HCT116 (cell line): ENCODE measurements around the gene HUNK. TPM values are rescaled to one million over a fixed set of nuclear protein-coding genes. Genes with fewer than 3 reads are reported as not detected.

Experiments
- ATAC-seq: fragments of 200-7000 bp; cut with Tn5 transposase; 2 replicates; pipeline ENCODE4 v1.9.1; 2020; ENCODE audit warnings: mild to moderate bottlenecking, moderate library complexity
- BruUV-seq: library from RNA; stranded (reverse); fragments of 400-500 nt; replicated peaks from 2 replicates; lab custom pipeline; 2021; lab: Mats Ljungman, UMichigan
- CTCF ChIA-PET: fragments of 300-600 bp; sonication (Branson Sonifier 250); formaldehyde crosslinking; loops from one replicate; lab custom pipeline; 2021; ENCODE audit warnings: antibody characterized with exemption; lab: Charles Lee
- POLR2A ChIA-PET: fragments of 300-600, 350-600 bp; sonication (Branson Sonifier 250); formaldehyde crosslinking; loops from one replicate; lab custom pipeline; 2021; ENCODE audit warnings: antibody characterized with exemption; lab: Charles Lee
- RAD21 ChIA-PET, 2 experiments: fragments of 300-600 bp; sonication (Branson Sonifier 250); formaldehyde crosslinking; loops; one replicate each; lab custom pipeline; 2023; ENCODE audit warnings: low total read pairs in 2 of 2; ENCODE audit not compliant: uncharacterized antibody in 2 of 2, unreplicated experiment in 2 of 2, low non-redundant PET in 1 of 2; lab: Charles Lee
- DNase-seq: peaks from one replicate; pipeline ENCODE4 v3.0.0-alpha.2; 2010; ENCODE audit warnings: low read depth, low spot score
- H2AFZ ChIP-seq: fragments of 200-600 bp; shearing (Covaris generic), sonication (generic); 2 replicates; pipeline ENCODE4 v1.6.1; 2017; ENCODE audit warnings: low read depth, mixed run types, mixed read lengths, antibody characterized with exemption, low read length; ENCODE audit not compliant: poor library complexity, severe bottlenecking
- H3K27ac ChIP-seq: 2 replicates; pipeline ENCODE4 v1.5.1; 2012; ENCODE audit warnings: low read depth, low read length
- H3K27me3 ChIP-seq: fragments of 200-600 bp; sonication (generic); 2 replicates; pipeline ENCODE4 v1.6.1; 2016; ENCODE audit warnings: mixed run types, low read length, mixed read lengths; ENCODE audit not compliant: insufficient read depth
- H3K36me3 ChIP-seq, 2 experiments: fragments of 200-500 bp in 1 of 2; fragments of 200-600 bp in 1 of 2; sonication (Bioruptor generic) in 1 of 2; sonication (generic) in 1 of 2; 2 replicates each; pipeline versions ENCODE4 v1.5.1 to v1.6.1; 2014 to 2016; ENCODE audit warnings: low read length in 2 of 2, inconsistent platforms in 1 of 2, mixed read lengths in 1 of 2, mixed run types in 1 of 2; ENCODE audit not compliant: insufficient read depth in 2 of 2, control insufficient read depth in 1 of 2
- H3K4me1 ChIP-seq, 2 experiments: fragments of 200-600 bp in 1 of 2; sonication (generic) in 1 of 2; 2 replicates each; pipeline versions ENCODE4 v1.5.1 to v1.6.1; 2012 to 2017; ENCODE audit warnings: low read length in 2 of 2, inconsistent platforms in 1 of 2, mild to moderate bottlenecking in 1 of 2, mixed read lengths in 1 of 2, mixed run types in 1 of 2, moderate library complexity in 1 of 2; ENCODE audit not compliant: insufficient read depth in 2 of 2, control insufficient read depth in 1 of 2
- H3K4me2 ChIP-seq: fragments of 200-600 bp; sonication (generic); 2 replicates; pipeline ENCODE4 v1.6.1; 2017; ENCODE audit warnings: mixed run types, low read length, mixed read lengths
- H3K4me3 ChIP-seq, 2 experiments: fragments of 200-600 bp in 1 of 2; sonication (generic) in 1 of 2; replicated peaks in 1 of 2; 2 replicates each; pipeline ENCODE4 v1.5.1; 2011 to 2016; ENCODE audit warnings: low read length in 2 of 2, control low read depth in 1 of 2, low read depth in 1 of 2, mild to moderate bottlenecking in 1 of 2, mixed read lengths in 1 of 2, mixed run types in 1 of 2
- H3K79me2 ChIP-seq: fragments of 200-600 bp; sonication (generic); 2 replicates; pipeline ENCODE4 v1.6.1; 2017; ENCODE audit warnings: mild to moderate bottlenecking, mixed run types, low read length, moderate library complexity, mixed read lengths; ENCODE audit not compliant: insufficient read depth
- H3K9ac ChIP-seq: fragments of 200-600 bp; sonication (generic); 2 replicates; pipeline ENCODE4 v1.6.1; 2016; ENCODE audit warnings: low read length, mixed read lengths
- H3K9me2 ChIP-seq: fragments of 200-600 bp; sonication (generic), shearing (Covaris generic); 2 replicates; pipeline ENCODE4 v1.6.1; 2017; ENCODE audit warnings: mixed run types, mild to moderate bottlenecking, moderate library complexity; ENCODE audit not compliant: insufficient read depth
- H3K9me3 ChIP-seq, 2 experiments: fragments of 200-500 bp in 1 of 2; fragments of 200-600 bp in 1 of 2; sonication (Bioruptor generic) in 1 of 2; sonication (generic) in 1 of 2; 2 replicates each; pipeline ENCODE4 v1.6.1; 2014 to 2017; ENCODE audit warnings: low read length in 2 of 2, mixed read lengths in 2 of 2, inconsistent platforms in 1 of 2, low read depth in 1 of 2, mild to moderate bottlenecking in 1 of 2, mixed run types in 1 of 2, moderate library complexity in 1 of 2; ENCODE audit not compliant: control insufficient read depth in 1 of 2, insufficient read depth in 1 of 2
- H4K20me1 ChIP-seq: fragments of 200-600 bp; sonication (generic), shearing (Covaris generic); 2 replicates; pipeline ENCODE4 v1.6.1; 2017; ENCODE audit warnings: mixed run types, mild to moderate bottlenecking, moderate library complexity; ENCODE audit not compliant: insufficient read depth
- CBX3 ChIP-seq: IDR thresholded peaks from 2 replicates; pipeline ENCODE4 v1.6.1; 2012; ENCODE audit warnings: low read depth
- CEBPB ChIP-seq: IDR thresholded peaks from 2 replicates; pipeline ENCODE4 v1.6.1; 2012; ENCODE audit warnings: low read depth
- EGR1 ChIP-seq: IDR thresholded peaks from 2 replicates; pipeline ENCODE4 v1.6.1; 2012; ENCODE audit warnings: low read depth
- ELF1 ChIP-seq: IDR thresholded peaks from 2 replicates; pipeline ENCODE4 v1.6.1; 2012; ENCODE audit warnings: low read depth, borderline replicate concordance
- EZH2 ChIP-seq: fragments of 200-600 bp; sonication (generic); IDR thresholded peaks from 2 replicates; pipeline ENCODE4 v1.6.1; 2017; ENCODE audit warnings: antibody characterized with exemption, mixed run types
- EZH2phosphoT487 ChIP-seq: fragments of 200-600 bp; IDR thresholded peaks from 2 replicates; pipeline ENCODE4 v1.6.1; 2018; ENCODE audit warnings: antibody characterized with exemption, borderline replicate concordance
- FOSL1 ChIP-seq: IDR thresholded peaks from 2 replicates; pipeline ENCODE4 v1.6.1; 2012; ENCODE audit warnings: low read depth
- POLR2AphosphoS5 ChIP-seq: IDR thresholded peaks from 2 replicates; pipeline ENCODE4 v1.6.1; 2011; ENCODE audit warnings: mild to moderate bottlenecking, low read depth, low read length, moderate library complexity
- RAD21 ChIP-seq: IDR thresholded peaks from 2 replicates; pipeline ENCODE4 v1.6.1; 2012; ENCODE audit warnings: low read depth, mild to moderate bottlenecking
- SIN3A ChIP-seq: IDR thresholded peaks from 2 replicates; pipeline ENCODE4 v1.6.1; 2012; ENCODE audit warnings: low read depth
- SP1 ChIP-seq: IDR thresholded peaks from 2 replicates; pipeline ENCODE4 v1.6.1; 2012; ENCODE audit warnings: low read depth
- YY1 ChIP-seq: IDR thresholded peaks from 2 replicates; pipeline ENCODE4 v1.6.1; 2011; ENCODE audit warnings: low read length, low read depth, moderate library complexity, mild to moderate bottlenecking; ENCODE audit not compliant: insufficient replicate concordance; ENCODE audit errors: extremely low read depth
- ZFX ChIP-seq: fragments of 450-650 bp; IDR thresholded peaks from 2 replicates; pipeline ENCODE4 v1.6.1; 2017
- ZNF274 ChIP-seq: fragments of 200-500 bp; sonication (Bioruptor generic); IDR thresholded peaks from 2 replicates; pipeline ENCODE4 v1.6.1; 2014; ENCODE audit warnings: mild to moderate bottlenecking, low read depth, low read length, inconsistent platforms
- intact Hi-C: fragments of 100-400 bp; cut with micrococcal nuclease; formaldehyde crosslinking; loops from 2 replicates; pipeline ENCODE4 v1.10.0; 2022
- total RNA-seq: library from RNA; stranded (reverse); gene quantifications from one replicate; pipeline ENCODE4 v1.2.1, GENCODE V29; 2021; ENCODE audit not compliant: unreplicated experiment
- TF ChIP-seq, protein P1 (sequence below): IDR thresholded peaks from 2 replicates; pipeline ENCODE4 v1.6.1; 2012
- TF ChIP-seq, protein P2 (sequence below): IDR thresholded peaks from 2 replicates; pipeline ENCODE4 v1.6.1; 2012
- TF ChIP-seq, protein P3 (sequence below): IDR thresholded peaks from 2 replicates; pipeline ENCODE4 v1.6.1; 2011; ENCODE audit warnings: mild to moderate bottlenecking, low read length, moderate library complexity; ENCODE audit not compliant: insufficient replicate concordance; ENCODE audit errors: extremely low read depth
- TF ChIP-seq, protein P4 (sequence below), 3 experiments: fragments of 200-600 bp in 1 of 3; sonication (generic) in 1 of 3; IDR thresholded peaks in 2 of 3; conservative IDR thresholded peaks in 1 of 3; 2 replicates each; pipeline ENCODE4 v1.5.1; 2012 to 2017; ENCODE audit warnings: low read depth in 2 of 3, low read length in 2 of 3, antibody characterized with exemption in 1 of 3, borderline replicate concordance in 1 of 3, control low read depth in 1 of 3, mild to moderate bottlenecking in 1 of 3, mixed read lengths in 1 of 3, mixed run types in 1 of 3, moderate library complexity in 1 of 3; ENCODE audit not compliant: insufficient read depth in 1 of 3
- TF ChIP-seq, protein P5 (sequence below): IDR thresholded peaks from 2 replicates; pipeline ENCODE4 v1.6.1; 2012; ENCODE audit warnings: low read depth

The HUNK gene
- total RNA-seq, 1 experiment from 2014 or later = not detected

DNA sequence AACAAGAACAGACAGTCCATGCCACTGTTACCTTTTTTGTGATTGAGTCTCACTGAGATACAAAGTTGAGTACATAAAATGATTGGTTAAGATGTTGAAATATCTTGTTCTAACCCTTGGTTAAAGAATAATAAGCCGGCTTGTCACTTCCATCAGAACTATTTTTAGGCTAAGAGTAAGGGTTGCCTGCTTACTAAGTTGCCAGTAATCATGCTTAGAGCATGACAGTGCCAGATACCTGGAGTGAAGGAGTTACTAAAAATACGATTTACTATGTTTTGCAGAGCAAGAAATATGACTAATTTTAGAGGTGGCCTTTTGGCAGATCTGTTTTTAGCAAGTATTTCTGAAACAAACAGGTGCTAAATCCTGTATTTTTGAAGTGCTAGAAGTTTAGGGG is 6.0 kb downstream of the HUNK start:
- ChIA-PET POLR2A (no interaction called here), CTCF (no interaction called here), RAD21 (no interaction called here)
- H3K4me2 ChIP-seq = no peak overlapping the region
- TF ChIP-seq EGR1 = no peak
- TF ChIP-seq CBX3 = no peak
- no peak for TF ChIP-seq ZNF274
- TF ChIP-seq, protein P1, sequence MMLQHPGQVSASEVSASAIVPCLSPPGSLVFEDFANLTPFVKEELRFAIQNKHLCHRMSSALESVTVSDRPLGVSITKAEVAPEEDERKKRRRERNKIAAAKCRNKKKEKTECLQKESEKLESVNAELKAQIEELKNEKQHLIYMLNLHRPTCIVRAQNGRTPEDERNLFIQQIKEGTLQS = no peak
- no peak for TF ChIP-seq ELF1
- TF ChIP-seq POLR2AphosphoS5 = no peak
- TF ChIP-seq, protein P2, sequence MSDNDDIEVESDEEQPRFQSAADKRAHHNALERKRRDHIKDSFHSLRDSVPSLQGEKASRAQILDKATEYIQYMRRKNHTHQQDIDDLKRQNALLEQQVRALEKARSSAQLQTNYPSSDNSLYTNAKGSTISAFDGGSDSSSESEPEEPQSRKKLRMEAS = no peak
- no peak for TF ChIP-seq SIN3A
- no peak for TF ChIP-seq YY1
- no peak for TF ChIP-seq ZFX
- no peak for TF ChIP-seq CEBPB
- no peak for TF ChIP-seq RAD21
- no peak for TF ChIP-seq EZH2phosphoT487
- TF ChIP-seq, protein P3, sequence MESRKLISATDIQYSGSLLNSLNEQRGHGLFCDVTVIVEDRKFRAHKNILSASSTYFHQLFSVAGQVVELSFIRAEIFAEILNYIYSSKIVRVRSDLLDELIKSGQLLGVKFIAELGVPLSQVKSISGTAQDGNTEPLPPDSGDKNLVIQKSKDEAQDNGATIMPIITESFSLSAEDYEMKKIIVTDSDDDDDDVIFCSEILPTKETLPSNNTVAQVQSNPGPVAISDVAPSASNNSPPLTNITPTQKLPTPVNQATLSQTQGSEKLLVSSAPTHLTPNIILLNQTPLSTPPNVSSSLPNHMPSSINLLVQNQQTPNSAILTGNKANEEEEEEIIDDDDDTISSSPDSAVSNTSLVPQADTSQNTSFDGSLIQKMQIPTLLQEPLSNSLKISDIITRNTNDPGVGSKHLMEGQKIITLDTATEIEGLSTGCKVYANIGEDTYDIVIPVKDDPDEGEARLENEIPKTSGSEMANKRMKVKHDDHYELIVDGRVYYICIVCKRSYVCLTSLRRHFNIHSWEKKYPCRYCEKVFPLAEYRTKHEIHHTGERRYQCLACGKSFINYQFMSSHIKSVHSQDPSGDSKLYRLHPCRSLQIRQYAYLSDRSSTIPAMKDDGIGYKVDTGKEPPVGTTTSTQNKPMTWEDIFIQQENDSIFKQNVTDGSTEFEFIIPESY = no peak
- TF ChIP-seq, protein P4, sequence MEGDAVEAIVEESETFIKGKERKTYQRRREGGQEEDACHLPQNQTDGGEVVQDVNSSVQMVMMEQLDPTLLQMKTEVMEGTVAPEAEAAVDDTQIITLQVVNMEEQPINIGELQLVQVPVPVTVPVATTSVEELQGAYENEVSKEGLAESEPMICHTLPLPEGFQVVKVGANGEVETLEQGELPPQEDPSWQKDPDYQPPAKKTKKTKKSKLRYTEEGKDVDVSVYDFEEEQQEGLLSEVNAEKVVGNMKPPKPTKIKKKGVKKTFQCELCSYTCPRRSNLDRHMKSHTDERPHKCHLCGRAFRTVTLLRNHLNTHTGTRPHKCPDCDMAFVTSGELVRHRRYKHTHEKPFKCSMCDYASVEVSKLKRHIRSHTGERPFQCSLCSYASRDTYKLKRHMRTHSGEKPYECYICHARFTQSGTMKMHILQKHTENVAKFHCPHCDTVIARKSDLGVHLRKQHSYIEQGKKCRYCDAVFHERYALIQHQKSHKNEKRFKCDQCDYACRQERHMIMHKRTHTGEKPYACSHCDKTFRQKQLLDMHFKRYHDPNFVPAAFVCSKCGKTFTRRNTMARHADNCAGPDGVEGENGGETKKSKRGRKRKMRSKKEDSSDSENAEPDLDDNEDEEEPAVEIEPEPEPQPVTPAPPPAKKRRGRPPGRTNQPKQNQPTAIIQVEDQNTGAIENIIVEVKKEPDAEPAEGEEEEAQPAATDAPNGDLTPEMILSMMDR (IDR thresholded peaks at IDR 0.05 in 2 of 3, conservative IDR thresholded peaks at IDR 0.05 in 1 of 3; ENCODE audit: borderline replicate concordance in 1 of 3, insufficient read depth in 1 of 3, low read depth in 2 of 3, low read length in 2 of 3) = no peak
- no peak for TF ChIP-seq EZH2
- no peak for TF ChIP-seq SP1
- no peak for TF ChIP-seq FOSL1
- TF ChIP-seq, protein P5, sequence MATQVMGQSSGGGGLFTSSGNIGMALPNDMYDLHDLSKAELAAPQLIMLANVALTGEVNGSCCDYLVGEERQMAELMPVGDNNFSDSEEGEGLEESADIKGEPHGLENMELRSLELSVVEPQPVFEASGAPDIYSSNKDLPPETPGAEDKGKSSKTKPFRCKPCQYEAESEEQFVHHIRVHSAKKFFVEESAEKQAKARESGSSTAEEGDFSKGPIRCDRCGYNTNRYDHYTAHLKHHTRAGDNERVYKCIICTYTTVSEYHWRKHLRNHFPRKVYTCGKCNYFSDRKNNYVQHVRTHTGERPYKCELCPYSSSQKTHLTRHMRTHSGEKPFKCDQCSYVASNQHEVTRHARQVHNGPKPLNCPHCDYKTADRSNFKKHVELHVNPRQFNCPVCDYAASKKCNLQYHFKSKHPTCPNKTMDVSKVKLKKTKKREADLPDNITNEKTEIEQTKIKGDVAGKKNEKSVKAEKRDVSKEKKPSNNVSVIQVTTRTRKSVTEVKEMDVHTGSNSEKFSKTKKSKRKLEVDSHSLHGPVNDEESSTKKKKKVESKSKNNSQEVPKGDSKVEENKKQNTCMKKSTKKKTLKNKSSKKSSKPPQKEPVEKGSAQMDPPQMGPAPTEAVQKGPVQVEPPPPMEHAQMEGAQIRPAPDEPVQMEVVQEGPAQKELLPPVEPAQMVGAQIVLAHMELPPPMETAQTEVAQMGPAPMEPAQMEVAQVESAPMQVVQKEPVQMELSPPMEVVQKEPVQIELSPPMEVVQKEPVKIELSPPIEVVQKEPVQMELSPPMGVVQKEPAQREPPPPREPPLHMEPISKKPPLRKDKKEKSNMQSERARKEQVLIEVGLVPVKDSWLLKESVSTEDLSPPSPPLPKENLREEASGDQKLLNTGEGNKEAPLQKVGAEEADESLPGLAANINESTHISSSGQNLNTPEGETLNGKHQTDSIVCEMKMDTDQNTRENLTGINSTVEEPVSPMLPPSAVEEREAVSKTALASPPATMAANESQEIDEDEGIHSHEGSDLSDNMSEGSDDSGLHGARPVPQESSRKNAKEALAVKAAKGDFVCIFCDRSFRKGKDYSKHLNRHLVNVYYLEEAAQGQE = no peak
- H3K9me2 ChIP-seq = no peaks in the 10 kb centered on the region
- H3K4me3 ChIP-seq = no peak overlapping the region
- H3K36me3 ChIP-seq = no peaks in the 10 kb centered on the region
- H3K27ac ChIP-seq = no peak overlapping the region
- intact Hi-C loops = no loop called here
- ATAC-seq (no peak), DNase-seq (no peak)
- no peaks in the 10 kb centered on the region for H3K9me3 ChIP-seq
- no peaks in the 10 kb centered on the region for H4K20me1 ChIP-seq
- no TSS peak for BruUV-seq
- no peaks in the 10 kb centered on the region for H3K4me1 ChIP-seq
- H3K9ac ChIP-seq = no peak overlapping the region
- peaks cover 65% of the 10 kb centered on the region for H3K27me3 ChIP-seq
- no peaks in the 10 kb centered on the region for H3K79me2 ChIP-seq
- H2AFZ ChIP-seq = no peak overlapping the region
